ENCODE data around the gene PRKCA.

PRKCA gene

GRCh38 chr17:66414561-66415175 is 112.3 kb downstream of the PRKCA start:
- TF ChIP-seq CREB5 (CRISPR knock-in tag; IDR thresholded peaks at IDR 0.05; ENCODE audit: low read depth), result no peak
- TF ChIP-seq PPARA (CRISPR knock-in tag; IDR thresholded peaks at IDR 0.05; ENCODE audit: borderline replicate concordance), result no peak
- TF ChIP-seq SNAI2 (CRISPR knock-in tag; IDR thresholded peaks at IDR 0.05), result no peak
- TF ChIP-seq ARNTL (CRISPR knock-in tag; IDR thresholded peaks at IDR 0.05; ENCODE audit: borderline replicate concordance, low read depth), result no peak
- TF ChIP-seq TOX (CRISPR knock-in tag; IDR thresholded peaks at IDR 0.05; ENCODE audit: borderline replicate concordance), result no peak
- no peak for TF ChIP-seq ESRRG (CRISPR knock-in tag; IDR thresholded peaks at IDR 0.05)
- TF ChIP-seq, protein P1, sequence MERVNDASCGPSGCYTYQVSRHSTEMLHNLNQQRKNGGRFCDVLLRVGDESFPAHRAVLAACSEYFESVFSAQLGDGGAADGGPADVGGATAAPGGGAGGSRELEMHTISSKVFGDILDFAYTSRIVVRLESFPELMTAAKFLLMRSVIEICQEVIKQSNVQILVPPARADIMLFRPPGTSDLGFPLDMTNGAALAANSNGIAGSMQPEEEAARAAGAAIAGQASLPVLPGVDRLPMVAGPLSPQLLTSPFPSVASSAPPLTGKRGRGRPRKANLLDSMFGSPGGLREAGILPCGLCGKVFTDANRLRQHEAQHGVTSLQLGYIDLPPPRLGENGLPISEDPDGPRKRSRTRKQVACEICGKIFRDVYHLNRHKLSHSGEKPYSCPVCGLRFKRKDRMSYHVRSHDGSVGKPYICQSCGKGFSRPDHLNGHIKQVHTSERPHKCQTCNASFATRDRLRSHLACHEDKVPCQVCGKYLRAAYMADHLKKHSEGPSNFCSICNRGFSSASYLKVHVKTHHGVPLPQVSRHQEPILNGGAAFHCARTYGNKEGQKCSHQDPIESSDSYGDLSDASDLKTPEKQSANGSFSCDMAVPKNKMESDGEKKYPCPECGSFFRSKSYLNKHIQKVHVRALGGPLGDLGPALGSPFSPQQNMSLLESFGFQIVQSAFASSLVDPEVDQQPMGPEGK (CRISPR knock-in tag; IDR thresholded peaks at IDR 0.05; ENCODE audit: borderline replicate concordance), result no peak
- no peak for TF ChIP-seq CSRNP3 (CRISPR knock-in tag; IDR thresholded peaks at IDR 0.05)
- no peak for TF ChIP-seq RARB (CRISPR knock-in tag; IDR thresholded peaks at IDR 0.05)
- TF ChIP-seq ISL1 (CRISPR knock-in tag; IDR thresholded peaks at IDR 0.05), result no peak
- TF ChIP-seq GLIS3 (CRISPR knock-in tag; IDR thresholded peaks at IDR 0.05), result no peak
- no peak for TF ChIP-seq TSHZ2 (CRISPR knock-in tag; IDR thresholded peaks at IDR 0.05)
- no peak for ATAC-seq

GRCh38 chr17:66415366-66416206 is 113.2 kb downstream of the PRKCA start:
- TF ChIP-seq ZNF565 (CRISPR knock-in tag; conservative IDR thresholded peaks at IDR 0.05; ENCODE audit: low read depth), result no peak
- no peak for TF ChIP-seq SNAI2 (CRISPR knock-in tag; IDR thresholded peaks at IDR 0.05)
- no peak for TF ChIP-seq ZNF70 (CRISPR knock-in tag; IDR thresholded peaks at IDR 0.05)
- TF ChIP-seq RARB (CRISPR knock-in tag; IDR thresholded peaks at IDR 0.05), result no peak
- TF ChIP-seq ZFP3 (CRISPR knock-in tag; IDR thresholded peaks at IDR 0.05), result no peak
- no peak for TF ChIP-seq CREB5 (CRISPR knock-in tag; IDR thresholded peaks at IDR 0.05; ENCODE audit: low read depth)
- TF ChIP-seq ZFP30 (CRISPR knock-in tag; IDR thresholded peaks at IDR 0.05), result no peak
- TF ChIP-seq, protein P2, sequence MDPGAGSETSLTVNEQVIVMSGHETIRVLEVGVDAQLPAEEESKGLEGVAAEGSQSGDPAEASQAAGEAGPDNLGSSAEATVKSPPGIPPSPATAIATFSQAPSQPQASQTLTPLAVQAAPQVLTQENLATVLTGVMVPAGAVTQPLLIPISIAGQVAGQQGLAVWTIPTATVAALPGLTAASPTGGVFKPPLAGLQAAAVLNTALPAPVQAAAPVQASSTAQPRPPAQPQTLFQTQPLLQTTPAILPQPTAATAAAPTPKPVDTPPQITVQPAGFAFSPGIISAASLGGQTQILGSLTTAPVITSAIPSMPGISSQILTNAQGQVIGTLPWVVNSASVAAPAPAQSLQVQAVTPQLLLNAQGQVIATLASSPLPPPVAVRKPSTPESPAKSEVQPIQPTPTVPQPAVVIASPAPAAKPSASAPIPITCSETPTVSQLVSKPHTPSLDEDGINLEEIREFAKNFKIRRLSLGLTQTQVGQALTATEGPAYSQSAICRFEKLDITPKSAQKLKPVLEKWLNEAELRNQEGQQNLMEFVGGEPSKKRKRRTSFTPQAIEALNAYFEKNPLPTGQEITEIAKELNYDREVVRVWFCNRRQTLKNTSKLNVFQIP (CRISPR knock-in tag; IDR thresholded peaks at IDR 0.05; ENCODE audit: borderline replicate concordance, low read depth), result no peak
- no peak for ATAC-seq
